NCI-H146 (cell line): ENCODE results near the gene ZNG1A.
A peak's percentile ranks its signal among the peaks of the same experiment; 100 is the strongest.
"Not testable (repeated sequence)": the region's sequence is repeated elsewhere in the genome, so short reads cannot be mapped to it uniquely, and the experiment has no call there.

Experiments used
- DNase-seq: peaks from one replicate; lab custom pipeline; 2025; lab: John Stamatoyannopoulos, UW

Gene ZNG1A

DNA sequence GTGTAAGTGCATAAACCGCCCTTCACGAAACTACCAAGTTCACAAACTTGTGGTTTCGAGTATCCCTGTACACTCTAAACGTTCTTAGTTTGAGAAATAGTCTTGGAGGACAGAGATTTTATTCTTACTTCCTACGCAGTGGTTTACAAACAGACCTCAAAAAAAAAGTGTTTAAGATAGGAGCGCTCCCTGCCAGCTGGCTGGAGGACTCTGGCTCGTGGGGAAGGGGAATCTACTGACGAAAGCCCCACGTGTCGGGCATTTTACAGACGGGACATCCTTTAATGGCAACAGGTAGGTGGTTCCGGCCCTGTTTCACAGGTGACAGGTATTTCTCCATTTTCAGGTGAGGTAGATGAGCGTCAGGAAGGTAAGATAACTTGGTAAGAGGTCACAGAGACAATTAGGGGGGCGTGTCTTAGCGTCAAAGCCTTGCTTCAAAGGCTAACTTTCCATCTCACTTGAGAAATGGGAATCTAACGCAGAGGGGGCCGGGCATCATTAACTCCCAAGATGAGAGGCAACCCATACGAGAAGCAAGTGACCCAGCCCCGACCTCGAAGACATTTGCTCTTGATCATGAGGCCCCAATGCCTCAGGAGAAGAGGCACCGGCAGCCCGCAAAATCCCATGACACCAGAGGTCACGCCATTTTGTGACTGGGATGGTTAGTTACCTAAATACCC lies 573 bp downstream of the ZNG1A start:
- not testable (repeated sequence) for DNase-seq

DNA sequence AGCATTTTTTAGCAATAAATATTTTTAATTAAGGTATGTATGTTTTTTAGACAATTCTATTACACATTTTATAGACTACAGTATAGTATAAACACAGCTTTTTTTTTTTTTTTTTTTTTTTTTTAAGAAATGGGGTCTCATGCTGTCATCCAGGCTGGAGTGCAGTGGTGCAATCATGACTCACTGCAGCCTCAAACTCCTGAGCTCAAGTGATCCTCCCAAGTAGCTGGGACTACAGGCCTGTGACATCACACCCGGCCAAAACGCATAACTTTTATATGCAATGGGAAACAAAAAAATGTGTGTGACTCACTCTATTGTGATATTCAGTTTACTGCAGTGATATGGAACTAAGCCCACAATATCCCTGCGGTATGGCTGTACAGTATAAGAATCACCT lies 9.1 kb downstream of the ZNG1A start:
- DNase-seq, result not testable (repeated sequence)

DNA sequence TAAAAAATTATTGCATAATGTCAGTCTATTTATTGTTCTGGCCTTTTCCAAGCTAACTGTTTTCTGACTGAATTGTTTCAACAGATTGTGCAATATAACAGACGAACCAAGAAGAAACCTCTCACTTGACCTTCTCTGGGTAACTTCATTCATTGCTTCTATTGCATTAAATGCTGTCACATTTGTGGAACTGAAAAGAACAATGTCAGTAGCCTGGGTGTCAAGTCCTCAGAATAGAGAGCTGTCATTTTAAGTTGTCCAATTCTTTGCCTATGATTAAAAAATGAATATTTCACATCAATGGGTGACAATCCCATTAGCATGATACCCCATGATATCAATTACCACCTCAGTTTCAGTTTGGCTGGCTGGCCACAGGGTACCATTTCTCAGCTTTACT lies 19.0 kb downstream of the ZNG1A start:
- DNase-seq, result not testable (repeated sequence)

DNA sequence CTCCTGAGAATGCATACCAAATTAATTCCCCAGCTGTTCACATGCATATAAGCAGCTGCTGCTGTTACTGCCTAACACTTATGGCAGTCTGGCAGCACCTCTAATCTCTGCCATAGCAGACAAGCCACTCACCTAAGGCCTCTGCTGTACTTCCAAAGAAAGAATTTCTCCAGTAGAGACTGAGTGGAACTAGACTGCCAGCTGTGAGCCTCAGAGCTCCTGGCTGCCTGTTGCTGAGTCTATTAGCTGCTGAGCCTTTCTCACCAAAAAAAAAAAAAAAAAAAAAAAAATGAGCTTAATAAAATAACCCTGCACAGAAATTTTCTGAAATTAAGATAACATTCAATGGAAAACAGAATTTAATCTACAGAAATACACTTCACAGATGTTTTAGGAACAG lies 27.7 kb downstream of the ZNG1A start:
- not testable (repeated sequence) for DNase-seq

DNA sequence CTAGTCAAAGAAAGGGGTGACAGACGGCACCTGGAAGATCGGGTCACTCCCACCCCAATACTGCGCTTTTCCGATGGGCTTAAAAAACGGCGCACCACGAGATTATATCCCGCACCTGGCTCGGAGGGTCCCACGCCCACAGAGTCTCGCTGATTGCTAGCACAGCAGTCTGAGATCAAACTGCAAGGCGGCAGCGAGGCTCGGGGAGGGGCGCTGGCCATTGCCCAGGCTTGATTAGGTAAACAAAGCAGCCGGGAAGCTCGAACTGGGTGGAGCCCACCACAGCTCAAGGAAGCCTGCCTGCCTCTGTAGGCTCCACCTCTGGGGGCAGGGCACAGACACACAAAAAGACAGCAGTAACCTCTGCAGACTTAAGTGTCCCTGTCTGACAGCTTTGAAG lies 39.0 kb downstream of the ZNG1A start:
- not testable (repeated sequence) for DNase-seq

DNA sequence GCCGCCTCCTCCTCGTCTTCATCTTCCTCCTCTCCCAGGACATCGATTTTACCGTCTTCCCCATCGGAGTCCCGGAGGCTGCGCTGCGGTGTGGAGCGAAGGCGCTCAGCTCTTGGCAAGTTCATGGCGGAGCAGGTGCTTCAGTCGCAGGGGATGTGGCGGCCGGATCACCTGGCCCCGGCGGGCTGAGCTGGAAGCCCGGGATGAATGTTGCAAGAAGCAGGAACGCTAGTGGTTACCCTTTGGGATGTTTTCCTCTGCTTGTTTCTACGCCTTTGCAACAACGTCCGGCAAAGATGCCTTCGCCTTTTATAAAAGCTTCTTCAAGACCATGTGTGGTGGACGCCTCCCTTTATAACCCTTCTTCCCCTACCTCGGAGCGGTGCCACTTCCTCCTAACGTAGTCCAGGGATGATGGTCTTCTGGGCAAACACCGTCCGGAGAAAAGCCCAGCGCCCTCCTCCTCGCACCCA lies 60.8 kb downstream of the ZNG1A start, which contains the start of gene FOXD4:
Gene FOXD4, minus strand, starts transcription at position 423 of the 473 bp plus-strand sequence. Its CDS starts 298 bp downstream, at position 125.
- DNase-seq, result not testable (repeated sequence)

DNA sequence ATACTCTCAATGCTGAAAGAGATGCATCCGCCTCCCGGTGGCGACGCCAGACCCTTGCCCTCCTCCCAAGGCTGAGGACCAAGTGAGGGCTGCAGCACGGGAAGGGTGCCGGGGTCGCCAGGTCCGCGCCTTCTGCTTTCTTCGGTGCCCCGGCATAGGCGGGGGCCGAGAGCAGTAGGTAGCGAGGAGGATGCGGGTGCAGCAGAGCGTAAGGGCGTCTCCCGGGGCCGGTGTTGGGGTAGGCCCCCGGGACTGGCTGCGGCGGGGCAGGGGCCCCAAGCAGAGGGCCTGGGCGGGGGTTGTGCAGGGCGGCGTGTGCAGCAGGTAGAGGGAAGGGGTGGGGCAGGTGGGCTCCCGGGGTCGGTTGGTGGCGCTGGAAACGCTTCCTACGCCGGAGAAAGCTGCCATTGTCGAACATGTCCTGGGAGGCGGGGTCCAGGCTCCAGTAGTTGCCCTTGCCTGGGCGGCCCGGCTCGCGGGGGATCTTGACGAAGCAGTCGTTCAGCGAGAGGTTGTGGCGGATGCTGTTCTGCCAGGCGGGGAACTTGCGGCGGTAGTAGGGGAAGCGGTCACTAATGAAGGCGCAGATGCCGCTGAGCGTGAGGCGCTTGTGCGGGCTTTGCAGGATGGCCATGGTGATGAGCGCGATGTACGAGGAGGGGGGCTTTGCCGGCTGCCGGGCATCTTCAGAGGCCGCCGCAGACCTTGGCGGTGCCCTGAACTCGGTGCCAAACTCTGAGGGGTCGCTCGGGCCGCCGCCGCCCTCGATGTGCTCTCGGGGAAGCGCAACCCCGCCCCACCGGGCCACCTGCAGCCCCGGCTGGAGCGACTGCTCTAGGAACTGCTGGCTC lies 61.5 kb downstream of the ZNG1A start:
- DNase-seq, result not testable (repeated sequence)

DNA sequence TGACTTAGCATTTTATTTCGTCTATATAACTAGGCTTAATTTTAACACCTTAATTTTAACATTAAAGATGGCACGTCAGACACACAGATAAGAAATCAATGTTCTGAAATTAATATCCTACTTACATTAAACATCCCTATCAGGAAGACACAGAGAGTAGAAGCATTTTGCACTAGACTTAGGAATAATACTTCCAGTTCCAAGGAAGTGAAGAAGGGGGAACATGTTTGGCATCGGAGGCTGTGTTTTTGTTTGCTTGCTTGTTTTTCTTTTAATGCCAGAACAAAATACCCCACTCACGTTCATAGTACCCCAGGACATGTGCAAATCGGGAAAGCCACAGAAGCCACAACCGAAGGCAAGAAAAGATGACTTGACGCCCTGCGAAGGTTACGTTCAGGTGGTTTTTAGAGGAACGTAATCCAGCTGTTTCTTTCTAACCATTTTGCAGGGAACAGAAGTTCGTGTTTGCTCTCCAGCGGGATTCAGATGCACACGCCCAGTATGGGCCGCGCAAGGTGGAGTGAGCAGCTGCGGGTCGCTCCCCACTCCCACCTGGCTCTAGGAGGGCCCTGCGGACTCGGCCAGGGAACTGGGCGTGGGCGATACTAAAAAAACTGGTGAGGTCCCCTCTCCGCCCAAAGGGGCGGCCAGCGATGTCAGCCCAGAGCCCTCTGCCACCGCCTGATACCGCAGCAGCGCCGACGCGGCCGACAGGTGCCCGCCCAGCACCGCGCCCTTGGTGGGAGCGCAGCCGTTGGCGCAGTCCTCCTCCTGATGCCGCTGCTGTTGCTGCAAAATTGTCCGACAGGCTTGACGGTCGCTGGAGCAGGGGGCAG lies 62.4 kb downstream of the ZNG1A start:
- DNase-seq, result not testable (repeated sequence)

DNA sequence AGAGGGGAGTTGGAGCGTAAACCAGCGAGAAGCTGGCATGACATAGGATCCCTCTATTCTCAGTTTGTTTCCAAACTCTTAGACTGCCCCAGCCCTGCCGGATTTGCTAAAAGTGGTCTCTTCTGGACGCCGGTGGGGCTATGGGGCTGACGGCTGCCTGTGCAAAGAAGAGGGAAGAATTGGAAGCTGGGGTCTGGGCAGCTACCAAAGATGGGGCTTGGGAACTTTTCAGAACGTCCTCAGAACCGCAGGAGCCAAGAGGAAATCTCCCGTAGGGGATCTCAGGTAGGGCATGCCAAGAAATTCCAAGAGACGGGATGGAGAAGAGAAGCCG lies 63.8 kb downstream of the ZNG1A start:
- not testable (repeated sequence) for DNase-seq

DNA sequence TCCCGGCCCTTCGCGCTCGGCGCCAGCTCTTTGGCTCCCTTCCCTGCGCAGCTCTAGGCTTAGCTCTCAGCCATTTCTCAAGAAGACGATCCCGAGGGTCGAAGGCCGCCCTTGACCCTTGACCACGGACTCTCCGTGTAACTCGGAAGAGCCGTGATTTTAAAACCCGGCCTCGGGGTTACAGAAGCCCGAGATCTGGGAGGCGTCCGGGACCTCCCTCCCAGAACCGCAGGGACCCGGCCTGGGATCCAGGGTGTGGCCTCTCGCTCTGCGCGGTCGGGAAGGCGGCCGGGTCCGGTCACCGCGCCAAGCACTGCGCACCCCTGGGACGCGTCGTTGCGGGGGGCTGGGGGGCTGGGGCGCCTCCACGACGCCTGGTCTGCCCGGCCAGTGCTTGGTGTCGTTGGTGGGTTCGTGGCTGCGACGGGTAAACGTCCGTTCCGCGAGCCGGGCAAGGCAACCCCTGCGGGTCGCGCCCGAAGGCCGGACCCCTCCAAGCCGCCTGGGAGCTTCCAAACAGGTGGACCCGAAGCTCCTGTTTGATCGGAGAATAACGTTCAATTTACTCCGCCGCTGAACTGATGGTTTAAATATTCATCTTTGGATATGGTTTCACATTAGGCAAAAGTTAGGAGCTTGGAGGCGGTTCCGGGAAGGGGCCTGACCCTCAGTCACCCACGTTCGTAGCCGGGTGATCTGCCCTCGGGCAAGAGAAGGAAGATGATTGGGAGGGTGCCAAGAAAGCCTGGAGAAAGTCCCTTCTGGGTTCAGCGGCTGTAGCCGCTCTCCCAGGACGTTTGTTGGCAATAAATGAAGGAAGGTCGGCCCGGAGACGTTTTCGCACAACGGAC lies 64.4 kb downstream of the ZNG1A start:
- DNase-seq, result not testable (repeated sequence)

DNA sequence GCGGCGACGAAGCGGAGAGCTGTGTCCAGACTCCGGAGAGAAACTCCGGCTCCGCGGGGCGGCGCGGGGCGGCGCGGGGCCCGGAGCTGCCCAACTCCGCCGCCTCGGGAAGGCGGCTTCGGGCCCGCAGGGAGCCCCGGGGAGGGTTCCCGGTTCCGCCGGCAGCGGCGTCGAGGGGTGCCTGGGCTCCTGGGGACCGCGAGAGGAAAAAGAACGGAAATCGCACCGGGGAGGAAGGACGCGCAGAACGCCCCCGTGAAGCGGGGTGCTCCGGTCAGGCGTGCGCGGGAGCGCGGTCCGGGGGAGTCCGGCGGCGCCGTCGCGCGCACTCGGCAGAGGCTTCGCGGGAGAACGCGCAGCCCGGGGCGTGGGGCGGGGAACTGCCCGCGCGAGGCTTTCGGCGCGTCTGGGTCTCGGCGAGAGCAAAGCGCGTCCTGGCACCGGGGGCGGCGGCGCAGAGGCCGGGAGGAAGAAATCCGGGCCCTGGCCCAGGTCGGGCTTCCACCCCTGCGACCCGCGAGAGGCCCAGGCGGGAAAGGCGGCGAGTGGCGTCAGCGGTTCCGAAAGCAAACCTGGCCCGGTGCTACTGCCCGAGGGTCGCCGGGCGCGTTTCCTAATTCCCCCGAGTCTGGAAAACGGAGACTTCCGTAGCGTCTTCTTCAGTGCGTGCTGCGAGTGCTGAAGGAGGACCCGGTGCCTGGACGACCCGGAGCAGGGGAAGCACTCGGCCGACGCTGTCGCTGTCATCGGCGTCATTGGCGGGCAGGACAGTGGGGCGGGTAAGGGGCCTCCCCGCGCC lies 65.2 kb downstream of the ZNG1A start:
- peak; percentile 50 for DNase-seq

DNA sequence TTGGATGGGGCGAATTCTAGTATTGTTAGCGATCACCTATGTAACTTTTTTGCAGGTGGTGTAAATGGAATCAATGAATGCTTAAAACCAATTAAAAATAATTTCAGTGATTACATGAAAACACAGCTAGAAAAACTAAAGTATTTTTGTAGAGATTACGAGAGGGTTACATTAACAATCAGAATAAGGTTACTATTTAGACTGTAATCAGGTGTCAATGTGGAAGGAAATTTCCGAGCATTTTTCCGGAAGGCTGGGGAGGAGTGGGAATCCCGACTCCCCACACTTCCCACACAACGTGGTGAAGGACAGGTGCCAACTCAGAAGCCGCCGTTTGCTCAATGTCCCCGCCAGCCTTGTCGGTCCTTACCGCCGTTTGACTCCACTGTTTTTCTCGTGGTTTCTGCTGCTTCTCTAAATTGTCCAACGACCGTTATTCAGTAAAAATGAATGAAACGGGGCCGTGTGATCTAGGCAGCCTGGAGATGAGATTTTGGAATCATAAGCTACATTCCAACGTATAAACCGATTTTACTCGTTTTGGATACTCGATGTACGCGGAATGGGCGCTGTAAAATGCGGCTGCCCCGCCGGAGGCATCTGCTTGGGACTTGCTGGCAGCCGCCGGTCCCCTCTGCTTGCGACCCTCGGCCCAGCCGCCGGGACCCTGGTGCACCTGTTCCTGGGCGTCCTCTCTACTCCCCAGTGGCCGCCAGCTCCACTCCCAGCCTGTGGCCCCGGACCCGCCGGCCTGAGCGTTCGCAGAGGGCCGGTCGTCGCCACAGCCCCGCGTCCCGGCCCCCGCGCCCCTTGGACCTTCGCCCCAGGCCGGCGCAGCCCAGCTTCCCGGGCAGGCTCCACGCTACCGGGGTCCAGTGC lies 66.0 kb downstream of the ZNG1A start:
- DNase-seq, result not testable (repeated sequence)

DNA sequence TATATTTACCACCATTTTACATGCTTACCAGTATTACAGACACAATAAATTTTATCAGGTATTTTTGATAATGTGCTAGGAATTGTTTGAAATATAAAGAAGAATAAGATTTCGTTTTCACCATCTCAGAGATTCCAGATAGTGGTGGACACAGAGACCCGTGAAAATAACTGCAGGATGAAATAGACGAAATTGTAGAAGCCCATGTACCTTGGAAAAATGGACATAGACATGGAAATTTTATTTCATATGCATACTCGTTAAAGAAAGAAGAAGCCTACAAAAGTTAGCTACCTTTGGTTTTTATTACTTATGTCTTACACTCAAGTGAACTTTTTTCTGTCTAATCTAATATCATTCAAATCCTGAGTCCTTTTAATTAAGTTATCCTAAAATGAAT lies 68.2 kb downstream of the ZNG1A start:
- DNase-seq, result not testable (repeated sequence)

DNA sequence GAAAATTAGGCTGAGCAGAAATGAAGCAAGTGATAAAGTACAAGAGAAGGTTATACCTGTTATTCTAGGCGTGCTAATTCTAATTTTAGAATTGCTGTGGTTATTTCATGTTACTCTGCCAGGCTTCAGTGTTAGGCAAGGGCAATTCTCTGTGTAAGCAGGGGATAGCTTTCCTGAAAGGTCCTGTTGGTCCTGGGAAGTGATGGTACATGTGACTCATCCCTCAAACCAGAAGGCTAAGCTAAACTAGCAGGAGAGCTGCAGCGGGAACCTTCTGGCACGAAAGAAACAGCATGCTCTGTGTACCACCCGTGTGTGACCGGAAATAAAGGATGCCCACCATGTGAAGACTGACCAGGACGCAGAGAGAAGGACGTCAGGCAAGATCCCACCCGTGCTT lies 69.3 kb downstream of the ZNG1A start:
- not testable (repeated sequence) for DNase-seq

DNA sequence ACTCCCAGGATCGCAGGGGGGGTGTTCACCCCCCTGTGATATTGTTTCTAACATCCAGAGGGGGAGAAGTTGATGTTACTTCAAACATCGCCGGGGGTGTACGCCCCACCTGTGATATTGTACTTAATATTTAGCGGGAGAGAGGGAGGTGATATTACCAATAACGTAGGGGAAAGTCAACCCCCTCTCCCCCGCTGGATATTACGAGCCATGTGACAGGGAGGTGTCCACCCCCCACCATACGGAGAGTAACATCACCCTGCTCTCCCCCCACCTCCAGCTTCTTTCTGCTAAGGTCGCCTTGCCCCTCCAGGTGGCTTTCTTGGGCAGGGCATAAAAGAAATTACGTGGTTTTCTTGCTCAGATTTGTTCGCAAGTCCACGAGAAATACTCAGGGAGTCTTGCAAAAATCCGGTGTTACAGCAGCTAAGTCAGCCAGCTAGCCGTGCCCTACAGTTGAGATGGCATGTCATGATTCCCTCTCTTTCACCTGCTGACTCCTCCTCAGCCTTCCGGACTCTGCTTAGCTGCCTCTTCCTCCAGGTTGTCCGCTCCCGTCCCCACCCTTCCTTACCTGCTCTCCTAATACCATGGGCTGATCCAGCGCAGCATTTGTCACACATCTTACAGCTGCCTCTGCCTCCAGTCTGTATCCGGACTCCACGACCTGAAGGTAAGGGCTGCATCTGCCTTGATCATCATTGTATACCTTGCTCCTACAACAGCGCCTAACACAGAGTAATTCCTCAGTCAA lies 69.9 kb downstream of the ZNG1A start:
- DNase-seq, result not testable (repeated sequence)

DNA sequence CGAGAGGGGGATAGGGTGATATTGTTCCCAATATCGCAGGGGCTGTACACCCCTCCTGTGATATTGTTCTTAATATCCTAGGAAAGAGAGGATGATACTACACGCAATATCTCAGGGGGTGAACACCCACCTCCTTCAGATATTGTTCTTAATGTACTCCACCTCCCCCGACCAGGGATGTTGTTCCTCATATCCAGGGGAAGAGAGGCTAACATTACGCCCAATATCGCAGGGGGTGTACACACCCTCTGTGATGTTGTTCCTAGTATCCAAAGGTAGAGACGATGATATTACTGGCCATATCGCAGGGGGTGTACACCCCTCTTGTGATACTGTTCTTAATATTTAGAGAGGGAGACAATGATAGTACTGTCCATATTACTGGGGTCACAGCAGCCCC lies 72.9 kb downstream of the ZNG1A start:
- not testable (repeated sequence) for DNase-seq

DNA sequence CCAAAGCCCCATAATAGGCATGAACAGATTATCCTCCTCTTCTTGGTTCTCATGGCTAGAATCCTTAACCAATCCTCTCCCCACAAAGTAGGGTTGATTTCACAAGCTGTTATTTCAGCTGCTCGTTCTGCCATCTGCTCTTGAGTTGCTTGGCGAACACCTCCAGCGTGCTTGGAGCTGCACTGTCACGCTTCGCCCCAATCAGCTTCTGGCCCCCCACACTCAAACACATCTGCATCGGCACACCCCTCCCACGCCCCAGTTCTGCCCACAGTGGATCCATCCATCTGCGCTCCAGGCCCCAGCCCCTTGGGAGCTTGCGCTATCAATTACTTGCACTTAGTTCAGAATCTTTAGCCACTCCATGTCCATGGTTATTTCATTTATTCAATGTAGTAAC lies 78.4 kb downstream of the ZNG1A start:
- DNase-seq, result not testable (repeated sequence)

DNA sequence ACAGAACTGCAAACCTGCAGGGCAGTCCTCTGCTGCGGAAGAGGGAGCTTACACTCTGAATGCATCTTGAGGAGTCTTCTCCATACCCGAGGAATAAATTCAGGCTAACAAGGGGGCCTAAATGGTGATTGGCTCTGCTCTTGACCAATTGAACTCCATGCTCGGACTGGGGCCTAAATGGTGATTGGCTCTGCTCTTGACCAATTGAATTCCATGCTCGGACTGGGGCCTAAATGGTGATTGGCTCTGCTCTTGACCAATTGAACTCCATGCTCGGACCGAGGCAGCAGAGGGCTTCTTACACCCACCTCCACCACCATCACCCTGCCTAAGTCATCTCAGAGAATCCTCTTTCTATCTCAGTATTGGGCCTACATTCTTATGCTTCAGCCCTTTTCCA lies 79.0 kb downstream of the ZNG1A start:
- DNase-seq, result not testable (repeated sequence)

DNA sequence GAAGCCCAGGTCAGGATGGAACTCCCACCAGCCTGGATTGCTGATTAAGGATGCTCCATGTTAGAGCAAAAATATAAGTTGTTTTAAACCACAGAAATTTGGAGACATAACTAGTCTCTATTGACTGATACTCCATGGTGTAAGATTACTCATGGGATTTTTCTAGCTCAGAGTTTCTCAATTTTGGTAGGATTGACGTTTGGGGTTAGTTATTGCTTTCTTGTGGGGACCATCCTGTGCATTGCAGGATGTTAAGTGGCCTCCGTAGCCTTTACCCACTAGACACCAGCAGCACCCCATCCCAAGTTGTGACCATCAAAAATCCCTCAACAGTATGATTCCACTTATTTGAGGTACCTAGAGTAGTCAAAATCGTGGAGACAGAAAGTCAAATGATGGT lies 80.1 kb downstream of the ZNG1A start:
- not testable (repeated sequence) for DNase-seq
